ENCODE data around the gene LRRC57. TPM values are rescaled to one million over a fixed set of nuclear protein-coding genes. Genes with fewer than 3 reads are reported as not detected.

The LRRC57 gene
- polyA plus RNA-seq, 3 donors = 7.8 to 17.4 (median 11.2) TPM

- Histone ChIP-seq H3K36me3 (replicated peaks in 1 of 2; ENCODE audit: control insufficient read depth in 1 of 2, insufficient read depth in 2 of 2, low read length in 2 of 2) (peaks cover 49 to 68% of the 10 kb centered on the region in 2 donors), H3K4me2 (replicated peaks; ENCODE audit: extremely low read depth, low read length, poor library complexity, severe bottlenecking) (peak overlapping the region; percentile 73), H3K4me1 (ENCODE audit: control insufficient read depth in 1 of 2, insufficient read depth in 2 of 2, low read length in 2 of 2) (peaks cover 20 to 24% of the 10 kb centered on the region in 2 donors), H3K27ac (ENCODE audit: low read depth in 1 of 2, low read length in 2 of 2) (peak overlapping the region; percentile 41 to 92), H3K4me3 (replicated peaks in 1 of 3; ENCODE audit: low read depth in 2 of 3, low read length in 3 of 3) (peak overlapping the region; percentile 24 to 88 (median 77)), H3K9me3 (replicated peaks in 1 of 2; ENCODE audit: control insufficient read depth in 1 of 2, insufficient read depth in 1 of 2, low read length in 2 of 2) (no peaks in the 10 kb centered on the region), H3K79me2 (ENCODE audit: insufficient read depth, low read length) (peaks cover 71% of the 10 kb centered on the region), H3K27me3 (ENCODE audit: control insufficient read depth in 2 of 2, insufficient read depth in 2 of 2, low read length in 2 of 2) (no peaks in the 10 kb centered on the region), H2AFZ (ENCODE audit: insufficient read depth, low read depth, low read length, poor library complexity, severe bottlenecking) (peak overlapping the region; percentile 60), H4K20me1 (ENCODE audit: insufficient read depth, low read length) (peaks cover 33% of the 10 kb centered on the region), H3K9ac (ENCODE audit: insufficient read depth, low read length, poor library complexity, severe bottlenecking) (peak overlapping the region; percentile 63)
- intact Hi-C loops (cut with micrococcal nuclease) = no loop called here
- whole genome bisulfite sequencing (ENCODE audit: insufficient coverage) = no CpG with 5 or more reads among the region's 4 CpGs
- H3K9me3 Mint-ChIP-seq = no peaks in the 10 kb centered on the region
- TF ChIP-seq CTCF (IDR thresholded peaks at IDR 0.05) = no peak
- H3K27me3 Mint-ChIP-seq (ENCODE audit: low read depth in 3 of 3) = peaks cover 0 to 2% (median 0%) of the 10 kb centered on the region in 3 donors
- peak overlapping the region; percentile 85 to 95 (median 93) for H3K27ac Mint-ChIP-seq
- peak; percentile 46 to 80 (median 62) for DNase-seq
- peak overlapping the region; percentile 71 to 90 for H3K4me3 Mint-ChIP-seq
- H3K4me1 Mint-ChIP-seq = peaks cover 31% of the 10 kb centered on the region
- H3K36me3 Mint-ChIP-seq = peaks cover 46 to 62% of the 10 kb centered on the region in 2 donors
These were observed 37.6 kb downstream of the LRRC57 start for GRCh38 chr15:42511007-42511391.

- Mint-ChIP-seq H3K27ac (peak overlapping the region; percentile 85 to 95 (median 93)), H3K4me3 (peak overlapping the region; percentile 71 to 90), H3K9me3 (no peaks in the 10 kb centered on the region), H3K27me3 (ENCODE audit: low read depth in 3 of 3) (peaks cover 0 to 2% (median 0%) of the 10 kb centered on the region in 3 donors), H3K36me3 (peaks cover 41 to 61% of the 10 kb centered on the region in 2 donors), H3K4me1 (peaks cover 32% of the 10 kb centered on the region)
- no peak for TF ChIP-seq CTCF (IDR thresholded peaks at IDR 0.05)
- WGBS (ENCODE audit: insufficient coverage) = no CpG with 5 or more reads among the region's 4 CpGs
- peak overlapping the region; percentile 63 for H3K9ac ChIP-seq (ENCODE audit: insufficient read depth, low read length, poor library complexity, severe bottlenecking)
- peak overlapping the region; percentile 24 to 88 (median 77) for H3K4me3 ChIP-seq (replicated peaks in 1 of 3; ENCODE audit: low read depth in 2 of 3, low read length in 3 of 3)
- H3K27me3 ChIP-seq (ENCODE audit: control insufficient read depth in 2 of 2, insufficient read depth in 2 of 2, low read length in 2 of 2) = no peaks in the 10 kb centered on the region
- peaks cover 20 to 24% of the 10 kb centered on the region in 2 donors for H3K4me1 ChIP-seq (ENCODE audit: control insufficient read depth in 1 of 2, insufficient read depth in 2 of 2, low read length in 2 of 2)
- H4K20me1 ChIP-seq (ENCODE audit: insufficient read depth, low read length) = peaks cover 32% of the 10 kb centered on the region
- peak overlapping the region; percentile 60 for H2AFZ ChIP-seq (ENCODE audit: insufficient read depth, low read depth, low read length, poor library complexity, severe bottlenecking)
- DNase-seq = no peak
- peak overlapping the region; percentile 47 to 92 for H3K27ac ChIP-seq (ENCODE audit: low read depth in 1 of 2, low read length in 2 of 2)
- H3K9me3 ChIP-seq (replicated peaks in 1 of 2; ENCODE audit: control insufficient read depth in 1 of 2, insufficient read depth in 1 of 2, low read length in 2 of 2) = no peaks in the 10 kb centered on the region
- intact Hi-C loops (cut with micrococcal nuclease) = no loop called here
- peaks cover 77% of the 10 kb centered on the region for H3K79me2 ChIP-seq (ENCODE audit: insufficient read depth, low read length)
- H3K4me2 ChIP-seq (replicated peaks; ENCODE audit: extremely low read depth, low read length, poor library complexity, severe bottlenecking) = peak overlapping the region; percentile 73
- H3K36me3 ChIP-seq (replicated peaks in 1 of 2; ENCODE audit: control insufficient read depth in 1 of 2, insufficient read depth in 2 of 2, low read length in 2 of 2) = peaks cover 43 to 63% of the 10 kb centered on the region in 2 donors
These were observed 38.2 kb downstream of the LRRC57 start for GRCh38 chr15:42510258-42511006.
